K562 (cell line): ENCODE data around the gene CCDC92. TPM values are rescaled to one million over a fixed set of nuclear protein-coding genes. Genes with fewer than 3 reads are reported as not detected.

ENCODE experiments used
- ATAC-seq: fragments of 200-7000 bp; cut with Tn5 transposase; 3 replicates; pipeline ENCODE4 v1.9.1; 2020; ENCODE audit warnings: moderate library complexity
- BruUV-seq: library from RNA; stranded (reverse); fragments of 400-500 nt; replicated peaks from 2 replicates; lab custom pipeline; 2021; lab: Mats Ljungman, UMichigan
- CTCF ChIA-PET: fragments of 300-600 bp; formaldehyde crosslinking; extraction: SDS; loops from one replicate; lab custom pipeline; 2021; ENCODE audit warnings: low intra/inter-chr PET ratio; lab: Yijun Ruan, JAX
- POLR2A ChIA-PET: fragments of 300-600, 350-650 bp; sonication (Branson Sonifier 250); formaldehyde crosslinking; extraction: SDS; loops from one replicate; lab custom pipeline; 2021; ENCODE audit warnings: antibody characterized with exemption, inconsistent platforms; lab: Yijun Ruan, JAX
- DNase-seq, 4 experiments: peaks; one replicate each; pipeline versions ENCODE4 v3.0.0 to v3.0.0-alpha.2; 2011 to 2018; ENCODE audit warnings: low spot score in 3 of 4, mixed read lengths in 3 of 4; ENCODE audit errors: extremely low read depth in 1 of 4
- FAIRE-seq: peaks from 2 replicates; lab custom pipeline; 2011; peaks lifted over from hg19 to GRCh38; lab: Jason Lieb, UNC
- H2AFZ ChIP-seq: 2 replicates; pipeline ENCODE4 v1.6.0; 2011; ENCODE audit warnings: low read depth, low read length, control low read depth, inconsistent platforms
- H3K27ac ChIP-seq: fragments of 200-600 bp; 3 replicates; pipeline ENCODE4 v1.8.0; 2011; ENCODE audit warnings: low read depth, mild to moderate bottlenecking, control low read depth, inconsistent platforms, low read length, moderate library complexity, mixed read lengths; ENCODE audit errors: extremely low read depth
- H3K27me3 ChIP-seq, 2 experiments: fragments of 300-600 bp in 1 of 2; 2 replicates in 1 of 2; 3 replicates in 1 of 2; pipeline versions ENCODE4 v1.6.0 to v1.8.0; 2011; ENCODE audit warnings: inconsistent platforms in 2 of 2, low read length in 2 of 2, mild to moderate bottlenecking in 1 of 2, mixed read lengths in 1 of 2, moderate library complexity in 1 of 2; ENCODE audit not compliant: control insufficient read depth in 2 of 2, insufficient read depth in 2 of 2
- H3K36me3 ChIP-seq: fragments of 300-600 bp; 3 replicates; pipeline ENCODE4 v1.8.0; 2011; ENCODE audit warnings: mild to moderate bottlenecking, low read length, inconsistent platforms; ENCODE audit not compliant: control insufficient read depth, insufficient read depth
- H3K4me1 ChIP-seq, 2 experiments: fragments of 200-600 bp in 1 of 2; replicated peaks in 1 of 2; 2 replicates in 1 of 2; 3 replicates in 1 of 2; pipeline versions ENCODE4 v1.5.1 to v1.8.0; 2011; ENCODE audit warnings: inconsistent platforms in 2 of 2, low read length in 2 of 2, mild to moderate bottlenecking in 1 of 2, mixed read lengths in 1 of 2, moderate library complexity in 1 of 2; ENCODE audit not compliant: control insufficient read depth in 2 of 2, insufficient read depth in 2 of 2
- H3K4me2 ChIP-seq: 2 replicates; pipeline ENCODE4 v1.6.1; 2011; ENCODE audit warnings: low read length, control low read depth, inconsistent platforms, mixed read lengths; ENCODE audit not compliant: insufficient read depth
- H3K4me3 ChIP-seq: fragments of 200-600 bp; sonication (generic), shearing (Covaris generic); 2 replicates; pipeline ENCODE4 v1.5.1; 2016; ENCODE audit warnings: control low read depth, inconsistent platforms
- H3K79me2 ChIP-seq: fragments of 200-600 bp; 3 replicates; pipeline ENCODE4 v1.8.0; 2011; ENCODE audit warnings: low read length, inconsistent platforms; ENCODE audit not compliant: control insufficient read depth, insufficient read depth
- H3K9ac ChIP-seq, 2 experiments: 2 replicates each; pipeline versions ENCODE4 v1.6.0 to v1.6.1; 2011; ENCODE audit warnings: low read depth in 2 of 2, low read length in 2 of 2, control low read depth in 1 of 2, inconsistent platforms in 1 of 2, mild to moderate bottlenecking in 1 of 2, mixed read lengths in 1 of 2; ENCODE audit not compliant: insufficient read depth in 1 of 2
- H3K9me1 ChIP-seq: one replicate; pipeline ENCODE4 v1.6.0; 2011; ENCODE audit warnings: inconsistent platforms, mild to moderate bottlenecking, low read length, moderate library complexity; ENCODE audit not compliant: control insufficient read depth, insufficient read depth
- H3K9me3 ChIP-seq: replicated peaks from 2 replicates; pipeline ENCODE4 v1.5.1; 2011; ENCODE audit warnings: low read depth, low read length, inconsistent platforms; ENCODE audit not compliant: control insufficient read depth, insufficient read depth
- H4K20me1 ChIP-seq: replicated peaks from 2 replicates; pipeline ENCODE4 v1.6.1; 2011; ENCODE audit warnings: low read length, inconsistent platforms, mixed read lengths; ENCODE audit not compliant: control insufficient read depth, insufficient read depth
- ARID1B ChIP-seq: fragments of 450-650 bp; IDR thresholded peaks from 2 replicates; pipeline ENCODE4 v1.6.1; 2016; ENCODE audit warnings: antibody characterized with exemption, mild to moderate bottlenecking, inconsistent platforms
- CBFA2T2 ChIP-seq: fragments of 450-650 bp; conservative IDR thresholded peaks from 2 replicates; pipeline ENCODE4 v1.6.1; 2017; ENCODE audit warnings: mild to moderate bottlenecking
- GTF2E2 ChIP-seq: fragments of 200-800 bp; sonication (Bioruptor generic); IDR thresholded peaks from 2 replicates; pipeline ENCODE4 v1.6.1; 2016; ENCODE audit warnings: missing genetic modification characterization, missing compliant biosample characterization
- GTF2F1 ChIP-seq: IDR thresholded peaks from 2 replicates; pipeline ENCODE4 v1.6.1; 2011; ENCODE audit warnings: low read depth, low read length, improper control_type of control experiment
- HNRNPL ChIP-seq: fragments of 200-400 bp; formaldehyde crosslinking; IDR thresholded peaks from 2 replicates; pipeline ENCODE4 v1.6.1; 2017; ENCODE audit warnings: low read depth, mild to moderate bottlenecking, low read length
- MYBL2 ChIP-seq, 2 experiments: fragments of 450-650 bp in 1 of 2; sonication (generic) in 1 of 2; formaldehyde crosslinking in 1 of 2; IDR thresholded peaks; 2 replicates each; pipeline versions ENCODE4 v1.6.1 to v1.8.1; 2017 to 2022; ENCODE audit warnings: borderline replicate concordance in 1 of 2, inconsistent platforms in 1 of 2, low read depth in 1 of 2, mild to moderate bottlenecking in 1 of 2, missing genetic modification reagents in 1 of 2, moderate library complexity in 1 of 2
- RAD51 ChIP-seq: fragments of 450-650 bp; IDR thresholded peaks from 2 replicates; pipeline ENCODE4 v1.7.1; 2016; ENCODE audit warnings: low read depth, mild to moderate bottlenecking, borderline replicate concordance
- RBFOX2 ChIP-seq: fragments of 200-400 bp; formaldehyde crosslinking; IDR thresholded peaks from 2 replicates; pipeline ENCODE4 v1.6.1; 2017; ENCODE audit warnings: low read depth, mild to moderate bottlenecking, low read length, moderate library complexity
- TBL1XR1 ChIP-seq, 2 experiments: IDR thresholded peaks; 2 replicates each; pipeline ENCODE4 v1.6.1; 2012; ENCODE audit warnings: improper control_type of control experiment in 2 of 2, low read length in 2 of 2, mild to moderate bottlenecking in 1 of 2
- TOE1 ChIP-seq, 2 experiments: fragments of 450-650 bp in 1 of 2; sonication (generic) in 1 of 2; formaldehyde crosslinking in 1 of 2; IDR thresholded peaks; 2 replicates each; pipeline versions ENCODE4 v1.7.1 to v1.8.0; 2016 to 2022; ENCODE audit warnings: borderline replicate concordance in 2 of 2, mild to moderate bottlenecking in 2 of 2, antibody characterized with exemption in 1 of 2, inconsistent platforms in 1 of 2, low read depth in 1 of 2, missing genetic modification reagents in 1 of 2, moderate library complexity in 1 of 2
- ZNF143 ChIP-seq: sonication (generic); formaldehyde crosslinking; IDR thresholded peaks from 2 replicates; pipeline ENCODE4 v1.9.0; 2022; ENCODE audit warnings: mild to moderate bottlenecking, missing genetic modification reagents
- ZNF23 ChIP-seq: fragments of 250-450 bp; sonication (Bioruptor Pico); IDR thresholded peaks from 2 replicates; pipeline ENCODE4 v1.4.0; 2020; ENCODE audit warnings: mild to moderate bottlenecking
- WGBS: fragments of 100-300 bp; shearing (Covaris generic); methylation state at CpG from one replicate; pipeline ENCODE4 v1.1.6; 2016; ENCODE audit warnings: low coverage, mixed read lengths; ENCODE audit not compliant: insufficient coverage; ENCODE audit errors: missing lambda C conversion rate; 5-methylcytosine and 5-hydroxymethylcytosine counted together
- in situ Hi-C: fragments of 300-500 bp; cut with MboI; formaldehyde crosslinking; loops from 4 replicates; pipeline ENCODE4 v1.15.0; 2018; ENCODE audit warnings: inconsistent platforms, mixed read lengths
- intact Hi-C: fragments of 100-400 bp; cut with micrococcal nuclease; formaldehyde crosslinking; loops from 2 replicates; pipeline ENCODE4 v1.14.2; 2022
- polyA plus RNA-seq, 8 experiments: library from polyadenylated mRNA; depleted of rRNA in 4 of 8; stranded (reverse) in 5 of 8; unstranded in 3 of 8; fragments of >200 nt; fragmentation: Nextera tagmentation in 2 of 8; fragmentation: Illumina TruSeq in 1 of 8; extraction: Ambion mirVana in 2 of 8; extraction: Trizol in 1 of 8; gene quantifications; 2 replicates each; pipeline versions ENCODE4 v1.2.1 to v1.2.3, GENCODE V29; 2011 to 2014; ENCODE audit warnings: inconsistent platforms in 1 of 8, missing spikeins in 1 of 8
- total RNA-seq, 7 experiments: library from RNA; depleted of rRNA in 6 of 7; stranded (reverse); fragments of >200 nt in 6 of 7; fragmentation: Illumina TruSeq in 2 of 7; extraction: Trizol in 2 of 7; gene quantifications; 2 replicates each; pipeline versions ENCODE4 v1.2.1 to v1.2.3, GENCODE V29; 2011 to 2021; ENCODE audit warnings: low replicate concordance in 1 of 7
- TF ChIP-seq, protein P1 (sequence below): fragments of 450-650 bp; formaldehyde crosslinking; IDR thresholded peaks from 2 replicates; pipeline ENCODE4 v1.4.0; 2020; ENCODE audit warnings: mild to moderate bottlenecking, mixed read lengths

CCDC92 gene
- total and polyA plus RNA-seq, 9 of the 15 experiments (the other 6 are each of a cell fraction or from before 2014, with no cell fraction given), result 0.27 to 5.9 (median 2.1) TPM

DNA sequence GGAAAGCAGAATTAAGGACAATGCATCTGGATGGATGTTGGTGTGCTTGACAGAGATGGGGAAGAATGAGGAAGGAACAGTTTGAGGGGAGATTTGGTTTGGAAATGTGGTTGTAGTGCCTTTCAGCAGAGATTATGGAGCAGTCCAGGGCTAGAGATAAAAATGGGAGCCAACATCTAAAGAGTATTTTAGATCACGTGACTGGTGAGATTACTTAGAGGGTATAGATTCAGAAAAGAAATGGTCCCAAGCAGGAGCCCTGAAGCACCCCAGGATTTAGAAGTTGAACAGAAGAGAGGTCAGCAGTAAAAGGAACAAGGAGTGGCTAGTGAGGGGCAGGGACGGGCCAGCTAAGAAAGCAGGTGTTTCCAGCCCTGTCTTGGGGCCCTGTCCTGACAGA is 30.0 kb upstream of the CCDC92 start:
- Histone ChIP-seq H3K4me2 (no peak overlapping the region), H4K20me1 (peaks cover 12% of the 10 kb centered on the region), H3K9me3 (no peaks in the 10 kb centered on the region), H3K9me1 (peaks cover 6% of the 10 kb centered on the region), H3K36me3 (peaks cover 64% of the 10 kb centered on the region), H3K27me3 (no peaks in the 10 kb centered on the region), H3K79me2 (peaks cover 19% of the 10 kb centered on the region; the same call in 2 of the 3 replicates), H3K4me3 (no peak overlapping the region)
- in situ Hi-C loops, result no loop called here
- no peak for ATAC-seq
- DNase-seq, result no peak
- POLR2A ChIA-PET, result interaction anchor here (1.2 kb wide), 1 partner anchor 11 kb away, joined by 5 read pairs; no protein-coding TSS in a partner anchor
- no TSS peak for BruUV-seq
- WGBS, result 42% methylated on average over 2 of the region's 2 CpGs
- intact Hi-C loops, result no loop called here
- CTCF ChIA-PET, result no interaction called here
- TF ChIP-seq ARID1B (no peak), RAD51 (peak; percentile 52; the same call in 1 of the 2 replicates), RBFOX2 (no peak), MYBL2 (IDR thresholded peaks at IDR 0.05; ENCODE audit: low read depth) (no peak), MYBL2 (CRISPR knock-in tag; IDR thresholded peaks at IDR 0.05; ENCODE audit: borderline replicate concordance) (no peak), GTF2E2 (tag) (no peak), CBFA2T2 (0 out of 2 replicates have a peak, but pooled peaks have one; percentile 12), TBL1XR1 (IDR thresholded peaks at IDR 0.05; ENCODE audit: low read length in 2 of 2) (no peak), ZNF23 (no peak), ZNF143 (CRISPR knock-in tag) (no peak), TOE1 (IDR thresholded peaks at IDR 0.05; ENCODE audit: borderline replicate concordance) (peak; percentile 63; the same call in 1 of the 2 replicates), TOE1 (CRISPR knock-in tag; IDR thresholded peaks at IDR 0.05; ENCODE audit: borderline replicate concordance, low read depth) (no peak), HNRNPL (no peak), GTF2F1 (no peak)
- TF ChIP-seq, protein P1, sequence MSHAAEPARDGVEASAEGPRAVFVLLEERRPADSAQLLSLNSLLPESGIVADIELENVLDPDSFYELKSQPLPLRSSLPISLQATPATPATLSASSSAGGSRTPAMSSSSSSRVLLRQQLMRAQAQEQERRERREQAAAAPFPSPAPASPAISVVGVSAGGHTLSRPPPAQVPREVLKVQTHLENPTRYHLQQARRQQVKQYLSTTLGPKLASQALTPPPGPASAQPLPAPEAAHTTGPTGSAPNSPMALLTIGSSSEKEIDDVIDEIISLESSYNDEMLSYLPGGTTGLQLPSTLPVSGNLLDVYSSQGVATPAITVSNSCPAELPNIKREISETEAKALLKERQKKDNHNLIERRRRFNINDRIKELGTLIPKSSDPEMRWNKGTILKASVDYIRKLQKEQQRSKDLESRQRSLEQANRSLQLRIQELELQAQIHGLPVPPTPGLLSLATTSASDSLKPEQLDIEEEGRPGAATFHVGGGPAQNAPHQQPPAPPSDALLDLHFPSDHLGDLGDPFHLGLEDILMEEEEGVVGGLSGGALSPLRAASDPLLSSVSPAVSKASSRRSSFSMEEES (CRISPR knock-in tag), result peak; percentile 91
- TF ChIP-seq, all 486 proteins: peak for 4
- FAIRE-seq, result no peak
- H3K4me1 ChIP-seq, result peaks cover 25 to 40% of the 10 kb centered on the region in 2 experiments
- no peak overlapping the region for H3K27ac ChIP-seq
- no peak overlapping the region for H2AFZ ChIP-seq
- no peak overlapping the region for H3K9ac ChIP-seq
